ENCODE results near the gene SLC7A1.

SLC7A1 gene

DNA sequence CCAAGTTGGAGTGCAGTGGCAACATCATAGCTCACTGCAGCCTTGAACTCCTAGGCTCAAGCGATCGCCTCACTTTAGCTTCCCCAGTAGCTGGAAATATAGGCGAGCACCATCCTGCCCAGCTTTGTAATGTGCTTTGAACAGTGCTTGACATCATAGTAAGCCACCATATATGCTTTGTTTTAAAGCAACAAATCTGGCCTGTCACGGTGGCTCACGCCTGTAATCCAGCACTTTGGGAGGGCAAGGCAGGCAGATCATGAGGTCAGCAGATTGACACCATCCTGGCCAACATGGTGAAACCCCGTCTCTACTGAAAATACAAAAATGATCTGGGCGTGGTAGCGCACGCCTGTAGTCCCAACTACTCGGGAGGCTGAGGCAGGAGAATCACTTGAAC is 1.8 kb upstream of the SLC7A1 start:
- no peaks in the 10 kb centered on the region for H3K9me3 ChIP-seq (ENCODE audit: insufficient read depth, low read depth, low read length)
- H3K4me1 ChIP-seq (ENCODE audit: insufficient read depth, low read length) = peaks cover 3% of the 10 kb centered on the region; the same call in 1 of the 2 replicates
- no peak overlapping the region for H3K9ac ChIP-seq (ENCODE audit: low read depth, low read length)
- no peak overlapping the region for H3K27ac ChIP-seq (ENCODE audit: low read length)
- H3K27me3 ChIP-seq (ENCODE audit: insufficient read depth, low read length) = peaks cover 13% of the 10 kb centered on the region
- no peaks in the 10 kb centered on the region for H3K36me3 ChIP-seq (ENCODE audit: insufficient read depth, low read depth, low read length)
- no peak overlapping the region for H3K4me3 ChIP-seq (ENCODE audit: low read length)

- H3K9ac ChIP-seq (ENCODE audit: low read depth, low read length) = peak overlapping the region; percentile 36; the same call in 1 of the 2 replicates
- H3K27ac ChIP-seq (ENCODE audit: low read length) = no peak overlapping the region
- H3K27me3 ChIP-seq (ENCODE audit: insufficient read depth, low read length) = peaks cover 13% of the 10 kb centered on the region
- peak overlapping the region; percentile 62; the same call in 1 of the 2 replicates for H3K4me3 ChIP-seq (ENCODE audit: low read length)
- H3K9me3 ChIP-seq (ENCODE audit: insufficient read depth, low read depth, low read length) = no peaks in the 10 kb centered on the region
- peaks cover 6% of the 10 kb centered on the region; the same call in 1 of the 2 replicates for H3K36me3 ChIP-seq (ENCODE audit: insufficient read depth, low read depth, low read length)
- peaks cover 8% of the 10 kb centered on the region; the same call in 1 of the 2 replicates for H3K4me1 ChIP-seq (ENCODE audit: insufficient read depth, low read length)
These were observed 553 bp upstream of the SLC7A1 start for GRCh38 chr13:29596064-29596418.

DNA sequence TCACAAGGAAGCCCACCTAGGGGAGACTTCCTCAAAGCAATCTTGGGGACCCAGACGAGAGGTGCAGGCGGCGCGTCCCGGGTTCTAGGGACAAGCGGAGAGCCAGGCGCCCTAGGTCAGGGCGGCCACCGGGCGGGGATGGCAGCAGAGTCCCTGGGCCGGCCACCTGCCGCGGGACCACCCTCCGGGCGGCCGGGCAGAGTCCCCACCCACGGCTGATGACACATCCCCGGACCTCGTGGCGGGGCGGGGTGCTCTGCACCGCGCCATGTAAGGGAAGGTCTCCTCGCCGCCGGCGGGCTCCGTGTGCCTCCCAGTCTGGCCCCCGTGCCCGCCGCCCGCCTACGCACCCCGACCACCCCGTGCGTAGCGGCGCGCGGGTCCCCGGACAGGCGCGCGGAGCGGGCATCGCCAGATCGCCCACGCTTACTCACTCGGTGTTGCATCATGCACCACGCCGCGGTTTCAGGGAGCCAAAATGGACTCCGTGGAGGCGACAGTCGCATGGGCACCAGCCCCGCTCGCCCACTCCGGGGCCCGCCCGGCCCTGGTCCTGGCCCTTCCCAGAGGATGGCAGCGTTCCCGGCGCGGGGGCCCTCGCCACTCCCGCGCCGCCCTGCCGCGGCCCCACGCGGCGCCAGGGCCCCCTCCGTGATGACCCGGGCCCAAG is 643 bp downstream of the SLC7A1 start:
- Histone ChIP-seq H3K36me3 (ENCODE audit: insufficient read depth, low read depth, low read length) (peaks cover 6% of the 10 kb centered on the region; the same call in 1 of the 2 replicates), H3K27me3 (ENCODE audit: insufficient read depth, low read length) (peaks cover 13% of the 10 kb centered on the region), H3K9ac (ENCODE audit: low read depth, low read length) (peak overlapping the region; percentile 88), H3K9me3 (ENCODE audit: insufficient read depth, low read depth, low read length) (no peaks in the 10 kb centered on the region), H3K27ac (ENCODE audit: low read length) (peak overlapping the region; percentile 22), H3K4me1 (ENCODE audit: insufficient read depth, low read length) (peaks cover 11% of the 10 kb centered on the region; the same call in 1 of the 2 replicates), H3K4me3 (ENCODE audit: low read length) (peak overlapping the region; percentile 89)

DNA sequence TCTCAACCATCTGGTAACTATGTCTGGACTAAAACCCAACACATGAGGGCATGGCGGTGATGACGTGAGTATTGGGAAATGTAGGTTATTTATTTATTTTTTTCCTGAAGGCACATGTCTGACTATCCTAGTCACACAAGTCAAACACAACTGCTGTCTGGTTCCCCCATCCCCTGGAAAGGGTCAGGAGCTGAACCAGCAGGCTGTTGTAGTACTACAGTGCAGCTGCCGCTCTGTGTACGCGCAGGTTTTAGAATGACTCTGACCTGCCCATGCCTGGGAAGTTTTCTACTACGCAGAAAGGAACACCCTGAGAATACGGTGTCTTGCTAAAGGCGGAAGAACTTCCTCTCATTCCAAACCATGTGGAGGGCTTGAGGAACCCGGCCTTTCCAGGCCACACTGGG is 1.2 kb downstream of the SLC7A1 start:
- peaks cover 11% of the 10 kb centered on the region; the same call in 1 of the 2 replicates for H3K4me1 ChIP-seq (ENCODE audit: insufficient read depth, low read length)
- peaks cover 13% of the 10 kb centered on the region for H3K27me3 ChIP-seq (ENCODE audit: insufficient read depth, low read length)

DNA sequence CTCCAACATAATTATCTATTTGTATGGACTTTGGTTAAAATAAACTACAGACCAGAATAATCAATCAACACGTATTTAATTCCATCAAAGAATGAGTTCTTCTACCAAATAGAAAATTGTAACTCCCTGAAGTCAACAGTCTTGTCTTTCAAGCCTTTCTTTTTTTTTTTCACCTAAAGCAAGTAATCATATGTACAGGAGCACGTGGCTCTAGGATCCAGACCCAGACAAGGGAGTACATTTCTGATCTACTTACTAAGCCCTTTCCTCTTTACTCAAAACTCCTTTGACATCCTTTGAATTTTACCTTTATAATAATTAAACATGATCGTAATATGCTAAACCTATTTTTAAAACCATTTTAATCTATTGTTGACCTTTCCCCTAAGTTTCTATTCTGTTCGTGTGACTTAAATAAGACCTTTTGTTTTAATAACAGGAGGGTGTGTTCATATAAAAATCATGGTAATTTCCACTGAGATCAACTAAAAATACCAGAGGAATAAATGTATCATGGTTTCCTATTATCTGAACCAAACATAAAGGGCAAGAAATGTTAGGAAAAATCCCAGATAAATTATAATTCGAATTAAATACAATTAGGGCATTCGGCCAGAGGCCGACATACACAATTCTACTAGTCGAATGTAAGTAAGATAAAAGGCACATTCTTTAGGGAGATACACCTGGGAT is 1.7 kb downstream of the SLC7A1 start:
- Histone ChIP-seq H3K36me3 (ENCODE audit: insufficient read depth, low read depth, low read length) (peaks cover 6% of the 10 kb centered on the region; the same call in 1 of the 2 replicates), H3K4me3 (ENCODE audit: low read length) (peak overlapping the region; percentile 89), H3K9ac (ENCODE audit: low read depth, low read length) (peak overlapping the region; percentile 88; the same call in 1 of the 2 replicates), H3K9me3 (ENCODE audit: insufficient read depth, low read depth, low read length) (no peaks in the 10 kb centered on the region), H3K4me1 (ENCODE audit: insufficient read depth, low read length) (peaks cover 11% of the 10 kb centered on the region; the same call in 1 of the 2 replicates), H3K27ac (ENCODE audit: low read length) (no peak overlapping the region), H3K27me3 (ENCODE audit: insufficient read depth, low read length) (peaks cover 13% of the 10 kb centered on the region)

More for the DNA sequence above, 1.2 kb downstream of the SLC7A1 start:
- Histone ChIP-seq H3K4me3 (ENCODE audit: low read length) (peak overlapping the region; percentile 89), H3K27ac (ENCODE audit: low read length) (peak overlapping the region; percentile 22), H3K36me3 (ENCODE audit: insufficient read depth, low read depth, low read length) (peaks cover 6% of the 10 kb centered on the region; the same call in 1 of the 2 replicates), H3K9ac (ENCODE audit: low read depth, low read length) (peak overlapping the region; percentile 88), H3K9me3 (ENCODE audit: insufficient read depth, low read depth, low read length) (no peaks in the 10 kb centered on the region)

DNA sequence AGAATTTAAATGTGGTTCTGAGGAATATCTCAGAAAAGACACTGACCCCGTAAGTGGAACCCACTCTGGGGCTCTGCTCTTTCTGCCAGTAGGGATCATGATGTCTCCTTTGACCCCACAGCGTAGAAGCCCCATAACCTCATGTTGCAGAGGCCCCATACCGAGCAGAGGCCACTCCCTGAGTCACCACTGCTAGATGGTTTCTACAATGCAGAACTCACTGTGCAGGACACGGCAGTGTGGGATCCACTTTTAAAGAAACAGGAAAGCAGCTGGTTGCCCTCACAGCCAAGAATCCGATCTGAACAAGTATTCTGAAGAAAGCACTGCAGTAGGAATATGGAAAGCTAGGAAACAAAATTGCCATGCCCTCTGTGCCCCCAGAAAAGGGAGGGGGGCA is 4.2 kb downstream of the SLC7A1 start:
- peaks cover 16% of the 10 kb centered on the region for H3K36me3 ChIP-seq (ENCODE audit: insufficient read depth, low read depth, low read length)
- H3K27me3 ChIP-seq (ENCODE audit: insufficient read depth, low read length) = peaks cover 3% of the 10 kb centered on the region
- H3K9me3 ChIP-seq (ENCODE audit: insufficient read depth, low read depth, low read length) = no peaks in the 10 kb centered on the region
- no peak overlapping the region for H3K4me3 ChIP-seq (ENCODE audit: low read length)
- peaks cover 14% of the 10 kb centered on the region; the same call in 1 of the 2 replicates for H3K4me1 ChIP-seq (ENCODE audit: insufficient read depth, low read length)
- no peak overlapping the region; the same call in 1 of the 2 replicates for H3K9ac ChIP-seq (ENCODE audit: low read depth, low read length)
- no peak overlapping the region for H3K27ac ChIP-seq (ENCODE audit: low read length)

- Histone ChIP-seq H3K9ac (ENCODE audit: low read depth, low read length) (no peak overlapping the region), H3K4me3 (ENCODE audit: low read length) (no peak overlapping the region), H3K4me1 (ENCODE audit: insufficient read depth, low read length) (peaks cover 14% of the 10 kb centered on the region; the same call in 1 of the 2 replicates), H3K27ac (ENCODE audit: low read length) (no peak overlapping the region), H3K27me3 (ENCODE audit: insufficient read depth, low read length) (no peaks in the 10 kb centered on the region), H3K9me3 (ENCODE audit: insufficient read depth, low read depth, low read length) (no peaks in the 10 kb centered on the region), H3K36me3 (ENCODE audit: insufficient read depth, low read depth, low read length) (peaks cover 16% of the 10 kb centered on the region)
These were observed 5.5 kb downstream of the SLC7A1 start for GRCh38 chr13:29589967-29590366.

DNA sequence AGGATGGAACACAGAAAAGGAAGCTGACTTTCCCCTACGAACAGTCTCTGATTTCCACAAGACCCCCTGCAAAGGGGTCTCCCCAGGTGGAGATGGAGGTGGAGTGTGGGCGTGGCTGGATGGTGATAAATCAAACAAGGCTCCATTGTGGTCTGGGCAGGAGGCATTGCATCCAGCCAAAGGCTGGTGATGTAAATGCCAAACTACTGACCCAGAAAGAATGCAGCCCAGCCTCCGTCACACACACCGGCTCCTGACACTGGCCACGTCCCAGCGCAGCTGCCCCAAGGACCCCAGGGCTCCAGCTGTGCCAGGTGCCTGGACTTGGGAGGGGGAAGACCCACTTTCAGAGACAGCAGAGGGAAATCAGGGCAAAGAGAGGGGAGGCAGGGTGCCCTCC is 6.3 kb downstream of the SLC7A1 start:
- Histone ChIP-seq H3K36me3 (ENCODE audit: insufficient read depth, low read depth, low read length) (peaks cover 16% of the 10 kb centered on the region), H3K27ac (ENCODE audit: low read length) (no peak overlapping the region), H3K4me1 (ENCODE audit: insufficient read depth, low read length) (peaks cover 14% of the 10 kb centered on the region; the same call in 1 of the 2 replicates), H3K4me3 (ENCODE audit: low read length) (no peak overlapping the region), H3K9me3 (ENCODE audit: insufficient read depth, low read depth, low read length) (no peaks in the 10 kb centered on the region), H3K27me3 (ENCODE audit: insufficient read depth, low read length) (no peaks in the 10 kb centered on the region), H3K9ac (ENCODE audit: low read depth, low read length) (no peak overlapping the region)

- no peak overlapping the region for H3K27ac ChIP-seq (ENCODE audit: low read length)
- no peak overlapping the region for H3K9ac ChIP-seq (ENCODE audit: low read depth, low read length)
- H3K4me1 ChIP-seq (ENCODE audit: insufficient read depth, low read length) = peaks cover 24% of the 10 kb centered on the region
- H3K9me3 ChIP-seq (ENCODE audit: insufficient read depth, low read depth, low read length) = no peaks in the 10 kb centered on the region
- no peak overlapping the region for H3K4me3 ChIP-seq (ENCODE audit: low read length)
- H3K36me3 ChIP-seq (ENCODE audit: insufficient read depth, low read depth, low read length) = peaks cover 16% of the 10 kb centered on the region
- H3K27me3 ChIP-seq (ENCODE audit: insufficient read depth, low read length) = no peaks in the 10 kb centered on the region
These were observed 7.8 kb downstream of the SLC7A1 start for GRCh38 chr13:29587645-29588044.

DNA sequence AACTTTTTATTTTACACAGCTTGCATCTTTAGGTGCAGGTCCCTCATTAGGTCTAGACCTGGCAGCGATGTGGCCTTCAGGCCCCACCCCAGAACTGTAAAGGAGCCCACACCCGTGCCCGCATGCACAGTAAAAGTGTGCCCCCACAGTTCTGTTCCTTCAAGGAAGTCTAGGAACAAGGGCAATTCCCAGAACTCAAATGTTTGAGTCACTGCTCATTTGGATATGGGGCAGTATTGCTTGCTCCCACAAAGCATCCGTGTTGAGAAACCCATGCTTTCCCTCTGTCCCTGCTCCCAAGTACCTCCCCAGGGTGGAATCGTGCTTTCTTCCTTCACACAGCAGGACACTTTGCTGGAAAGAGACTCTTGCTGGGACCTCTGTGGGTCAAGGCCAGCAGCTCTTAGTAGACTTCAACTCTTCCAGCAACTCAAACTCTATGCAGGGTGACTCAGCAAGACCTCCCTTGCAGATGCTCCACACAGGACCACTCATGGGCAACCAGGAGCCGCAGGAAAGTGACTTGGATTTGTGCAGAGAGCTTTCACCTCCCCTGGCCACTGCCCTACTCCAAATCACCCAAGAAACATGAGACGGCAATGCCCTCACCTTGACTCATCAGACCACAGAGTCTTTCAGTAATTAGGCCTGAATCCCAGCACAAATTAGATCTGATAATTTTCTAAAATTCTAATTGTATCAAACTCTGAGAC is 12.3 kb downstream of the SLC7A1 start:
- H3K27me3 ChIP-seq (ENCODE audit: insufficient read depth, low read length) = no peaks in the 10 kb centered on the region
- no peak overlapping the region for H3K9ac ChIP-seq (ENCODE audit: low read depth, low read length)
- peaks cover 6% of the 10 kb centered on the region for H3K36me3 ChIP-seq (ENCODE audit: insufficient read depth, low read depth, low read length)
- no peak overlapping the region for H3K4me3 ChIP-seq (ENCODE audit: low read length)
- H3K4me1 ChIP-seq (ENCODE audit: insufficient read depth, low read length) = peaks cover 45% of the 10 kb centered on the region
- H3K9me3 ChIP-seq (ENCODE audit: insufficient read depth, low read depth, low read length) = no peaks in the 10 kb centered on the region
- no peak overlapping the region for H3K27ac ChIP-seq (ENCODE audit: low read length)

DNA sequence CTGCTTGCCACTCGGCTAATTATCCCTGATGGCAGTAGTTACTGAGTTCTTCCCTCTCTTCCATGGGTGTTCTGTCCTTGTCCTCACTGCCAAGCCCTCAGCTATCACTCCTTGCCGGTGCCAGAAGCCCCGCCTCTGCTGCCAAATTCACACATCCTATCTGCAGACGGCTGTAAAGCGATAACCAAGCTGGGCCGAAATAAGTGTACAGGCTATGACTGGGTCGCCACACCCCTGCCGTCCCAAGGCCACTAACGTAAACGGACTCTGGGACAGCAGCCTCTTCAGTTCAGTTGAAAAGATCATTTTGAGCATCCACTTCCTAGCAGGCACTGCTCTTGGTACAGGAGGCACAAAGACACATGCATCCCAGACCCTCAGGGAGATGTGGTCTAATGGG is 13.3 kb downstream of the SLC7A1 start:
- no peaks in the 10 kb centered on the region for H3K27me3 ChIP-seq (ENCODE audit: insufficient read depth, low read length)
- peak overlapping the region; percentile 20; the same call in 1 of the 2 replicates for H3K4me3 ChIP-seq (ENCODE audit: low read length)
- no peaks in the 10 kb centered on the region for H3K36me3 ChIP-seq (ENCODE audit: insufficient read depth, low read depth, low read length)
- no peak overlapping the region for H3K9ac ChIP-seq (ENCODE audit: low read depth, low read length)
- H3K9me3 ChIP-seq (ENCODE audit: insufficient read depth, low read depth, low read length) = no peaks in the 10 kb centered on the region
- H3K27ac ChIP-seq (ENCODE audit: low read length) = no peak overlapping the region
- H3K4me1 ChIP-seq (ENCODE audit: insufficient read depth, low read length) = peaks cover 42% of the 10 kb centered on the region

Data from iPS-20b (cell line).